ENCODE data around the gene ABHD1. TPM values are rescaled to one million over a fixed set of nuclear protein-coding genes. Genes with fewer than 3 reads are reported as not detected.

The ABHD1 gene
- total RNA-seq, 2 donors from 2014 or later = 4.1 to 7.0 TPM

GRCh38 chr2:27128668-27129571, 5.3 kb downstream of the ABHD1 start:
- TF ChIP-seq POLR2AphosphoS5 (IDR thresholded peaks at IDR 0.05) (no peak), POLR2A (IDR thresholded peaks at IDR 0.05) (no peak), CTCF (IDR thresholded peaks at IDR 0.05) (no peak)
- Histone ChIP-seq H3K27me3 (replicated peaks; ENCODE audit: insufficient read depth) (no peaks in the 10 kb centered on the region), H3K4me1 (replicated peaks) (peaks cover 8% of the 10 kb centered on the region), H3K9me3 (no peaks in the 10 kb centered on the region), H3K4me3 (no peak overlapping the region), H3K36me3 (peaks cover 7 to 17% of the 10 kb centered on the region in 2 donors), H3K27ac (no peak overlapping the region)
- 75% methylated on average over 11 of the region's 11 CpGs for WGBS
- intact Hi-C loops (cut with DNase I) = no loop called here
- DNase-seq (ENCODE audit: low spot score) = no peak

- intact Hi-C loops (cut with DNase I) = no loop called here
- H3K4me1 ChIP-seq (replicated peaks) = peaks cover 8% of the 10 kb centered on the region
- no peaks in the 10 kb centered on the region for H3K9me3 ChIP-seq
- no peaks in the 10 kb centered on the region for H3K27me3 ChIP-seq (replicated peaks; ENCODE audit: insufficient read depth)
- H3K36me3 ChIP-seq = peaks cover 7 to 17% of the 10 kb centered on the region in 2 donors
- no peak for DNase-seq (ENCODE audit: low spot score)
- no peak for TF ChIP-seq POLR2AphosphoS5 (IDR thresholded peaks at IDR 0.05)
- no peak for TF ChIP-seq POLR2A (IDR thresholded peaks at IDR 0.05)
- TF ChIP-seq CTCF (IDR thresholded peaks at IDR 0.05) = no peak
- no peak overlapping the region for H3K4me3 ChIP-seq
- H3K27ac ChIP-seq = no peak overlapping the region
- WGBS = 90% methylated on average over 10 of the region's 10 CpGs
Observed at GRCh38 chr2:27130396-27130795, 6.8 kb downstream of the ABHD1 start.

GRCh38 chr2:27131429-27131828, 7.8 kb downstream of the ABHD1 start:
- 93% methylated on average over 11 of the region's 11 CpGs for WGBS
- no peak for TF ChIP-seq CTCF (IDR thresholded peaks at IDR 0.05)
- TF ChIP-seq POLR2A (IDR thresholded peaks at IDR 0.05) = no peak
- TF ChIP-seq POLR2AphosphoS5 (IDR thresholded peaks at IDR 0.05) = no peak
- intact Hi-C loops (cut with DNase I) = no loop called here
- H3K27me3 ChIP-seq (replicated peaks; ENCODE audit: insufficient read depth) = no peaks in the 10 kb centered on the region
- no peak overlapping the region for H3K27ac ChIP-seq
- peaks cover 8% of the 10 kb centered on the region for H3K4me1 ChIP-seq (replicated peaks)
- no peak for DNase-seq (ENCODE audit: low spot score)
- peaks cover 7 to 17% of the 10 kb centered on the region in 2 donors for H3K36me3 ChIP-seq
- no peak overlapping the region for H3K4me3 ChIP-seq
- H3K9me3 ChIP-seq = no peaks in the 10 kb centered on the region

- Histone ChIP-seq H3K4me1 (replicated peaks) (peaks cover 8% of the 10 kb centered on the region), H3K36me3 (peaks cover 7 to 17% of the 10 kb centered on the region in 2 donors), H3K27ac (peak overlapping the region; percentile 82 to 88), H3K27me3 (replicated peaks; ENCODE audit: insufficient read depth) (no peaks in the 10 kb centered on the region), H3K9me3 (no peaks in the 10 kb centered on the region), H3K4me3 (peak overlapping the region; percentile 78 to 96)
- intact Hi-C loops (cut with DNase I) = no loop called here
- TF ChIP-seq POLR2AphosphoS5 (IDR thresholded peaks at IDR 0.05) = no peak
- no peak for TF ChIP-seq POLR2A (IDR thresholded peaks at IDR 0.05)
- no peak for TF ChIP-seq CTCF (IDR thresholded peaks at IDR 0.05)
- WGBS = 31% methylated on average over 13 of the region's 14 CpGs
- DNase-seq (ENCODE audit: low spot score) = no peak
Observed at GRCh38 chr2:27133195-27133875, 9.7 kb downstream of the ABHD1 start.

Data from prostate gland (tissue), 2 donors.